RWPE2 (cell line): ENCODE measurements around the gene RBM20.

ENCODE experiments used
- ATAC-seq: fragments of 200-7000 bp; cut with Tn5 transposase; 3 replicates; pipeline ENCODE4 v1.9.1; 2021; ENCODE audit warnings: low read depth
- DNase-seq: peaks from one replicate; pipeline ENCODE4 v3.0.0-alpha.2; 2020; ENCODE audit warnings: low spot score
- H3K27ac ChIP-seq: fragments of 450-650 bp; 2 replicates; pipeline ENCODE4 v1.5.1; 2017; ENCODE audit warnings: mild to moderate bottlenecking; ENCODE audit not compliant: poor library complexity, severe bottlenecking
- H3K27me3 ChIP-seq: fragments of 250-450 bp; sonication (Bioruptor Pico); 2 replicates; pipeline ENCODE4 v1.5.1; 2021; ENCODE audit warnings: mild to moderate bottlenecking, moderate library complexity; ENCODE audit not compliant: insufficient read depth, poor library complexity, severe bottlenecking
- H3K36me3 ChIP-seq: fragments of 250-450 bp; sonication (Bioruptor Pico); 2 replicates; pipeline ENCODE4 v1.5.1; 2020; ENCODE audit warnings: low read depth, mild to moderate bottlenecking, moderate library complexity
- H3K4me1 ChIP-seq: fragments of 250-450 bp; sonication (Bioruptor Pico); 2 replicates; pipeline ENCODE4 v1.5.1; 2021; ENCODE audit warnings: mild to moderate bottlenecking, moderate library complexity; ENCODE audit not compliant: insufficient read depth, poor library complexity, severe bottlenecking
- H3K4me3 ChIP-seq: fragments of 250-450 bp; sonication (Bioruptor Pico); 2 replicates; pipeline ENCODE4 v1.5.1; 2021; ENCODE audit warnings: mild to moderate bottlenecking, moderate library complexity; ENCODE audit not compliant: severe bottlenecking
- H3K9me3 ChIP-seq: fragments of 250-450 bp; sonication (Bioruptor Pico); 2 replicates; pipeline ENCODE4 v1.5.1; 2021; ENCODE audit warnings: mild to moderate bottlenecking, moderate library complexity; ENCODE audit not compliant: severe bottlenecking
- CTCF ChIP-seq: fragments of 450-650 bp; IDR thresholded peaks from one replicate; pipeline ENCODE4 v1.5.1; 2017; ENCODE audit warnings: mild to moderate bottlenecking, moderate library complexity; ENCODE audit not compliant: poor library complexity, severe bottlenecking

RBM20 gene

GRCh38 chr10:110822035-110822711 is 178.0 kb downstream of the RBM20 start:
- no peaks in the 10 kb centered on the region for H3K9me3 ChIP-seq
- ATAC-seq = no peak
- H3K4me1 ChIP-seq = peaks cover 3% of the 10 kb centered on the region
- H3K4me3 ChIP-seq = no peak overlapping the region
- H3K36me3 ChIP-seq = no peaks in the 10 kb centered on the region
- no peaks in the 10 kb centered on the region for H3K27me3 ChIP-seq
- no peak for DNase-seq
- H3K27ac ChIP-seq = no peak overlapping the region
- no peak for TF ChIP-seq CTCF

GRCh38 chr10:110822712-110823311 is 178.7 kb downstream of the RBM20 start:
- DNase-seq (no peak), ATAC-seq (no peak)
- H3K4me1 ChIP-seq = peaks cover 9% of the 10 kb centered on the region
- H3K27me3 ChIP-seq = no peaks in the 10 kb centered on the region
- H3K9me3 ChIP-seq = no peaks in the 10 kb centered on the region
- TF ChIP-seq CTCF = no peak
- H3K4me3 ChIP-seq = no peak overlapping the region
- H3K36me3 ChIP-seq = no peaks in the 10 kb centered on the region
- H3K27ac ChIP-seq = no peak overlapping the region

- Histone ChIP-seq H3K9me3 (no peaks in the 10 kb centered on the region), H3K27ac (no peak overlapping the region), H3K4me3 (no peak overlapping the region), H3K27me3 (no peaks in the 10 kb centered on the region), H3K4me1 (peaks cover 12% of the 10 kb centered on the region), H3K36me3 (no peaks in the 10 kb centered on the region)
- ATAC-seq = no peak
- no peak for DNase-seq
- no peak for TF ChIP-seq CTCF
Observed at GRCh38 chr10:110824152-110824441, 180.0 kb downstream of the RBM20 start.

GRCh38 chr10:110824660-110825059 is 180.5 kb downstream of the RBM20 start:
- Histone ChIP-seq H3K4me1 (peaks cover 12% of the 10 kb centered on the region), H3K27me3 (no peaks in the 10 kb centered on the region), H3K4me3 (no peak overlapping the region), H3K9me3 (no peaks in the 10 kb centered on the region), H3K27ac (no peak overlapping the region), H3K36me3 (no peaks in the 10 kb centered on the region)
- ATAC-seq = no peak
- no peak for TF ChIP-seq CTCF
- DNase-seq = no peak

- peaks cover 12% of the 10 kb centered on the region for H3K4me1 ChIP-seq
- TF ChIP-seq CTCF = no peak
- H3K27ac ChIP-seq = no peak overlapping the region
- DNase-seq (no peak), ATAC-seq (no peak)
- no peaks in the 10 kb centered on the region for H3K27me3 ChIP-seq
- no peak overlapping the region for H3K4me3 ChIP-seq
- H3K36me3 ChIP-seq = no peaks in the 10 kb centered on the region
- H3K9me3 ChIP-seq = no peaks in the 10 kb centered on the region
Observed at GRCh38 chr10:110825508-110825907, 181.4 kb downstream of the RBM20 start.
